SH-SY5Y (cell line): Measurements from ENCODE around the gene EXD3.

ENCODE experiments used
- GATA2 ChIP-seq: IDR thresholded peaks from 2 replicates; pipeline ENCODE4 v1.6.1; 2011; ENCODE audit warnings: mild to moderate bottlenecking, low read depth, low read length
- GATA3 ChIP-seq: IDR thresholded peaks from 2 replicates; pipeline ENCODE4 v1.6.1; 2011; ENCODE audit warnings: low read depth, mild to moderate bottlenecking, low read length, moderate library complexity

The EXD3 gene

DNA sequence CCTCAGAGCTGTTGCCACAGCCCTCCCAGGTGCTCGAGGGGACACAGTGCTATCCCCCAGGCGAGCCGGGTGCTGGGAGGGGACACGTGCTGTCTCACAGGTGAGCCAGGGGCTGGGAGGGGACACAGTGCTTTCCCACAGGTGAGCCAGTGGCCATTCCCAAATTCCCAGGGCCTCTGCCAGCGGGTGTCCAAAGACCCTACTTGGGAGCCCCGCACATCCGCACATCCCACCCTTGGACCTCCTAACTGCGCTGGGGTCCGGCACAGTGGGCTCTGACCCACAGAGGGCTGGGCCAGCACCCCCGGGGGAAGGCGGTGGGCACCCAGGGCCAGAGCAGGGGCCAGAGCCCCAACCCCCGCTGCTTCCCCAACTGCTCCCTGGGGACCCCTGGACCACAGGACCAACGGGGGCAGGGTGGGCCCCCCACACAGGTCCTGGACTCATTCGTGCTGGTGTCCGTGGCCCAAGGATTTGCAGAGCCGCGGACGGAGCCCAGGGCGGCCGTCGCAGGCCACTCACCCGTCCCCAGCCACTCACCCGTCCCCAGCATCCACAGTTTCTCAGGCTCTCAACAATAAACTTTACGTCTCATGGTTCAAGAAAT is 17.9 kb downstream of the EXD3 start:
- TF ChIP-seq GATA2 (no peak), GATA3 (no peak)

DNA sequence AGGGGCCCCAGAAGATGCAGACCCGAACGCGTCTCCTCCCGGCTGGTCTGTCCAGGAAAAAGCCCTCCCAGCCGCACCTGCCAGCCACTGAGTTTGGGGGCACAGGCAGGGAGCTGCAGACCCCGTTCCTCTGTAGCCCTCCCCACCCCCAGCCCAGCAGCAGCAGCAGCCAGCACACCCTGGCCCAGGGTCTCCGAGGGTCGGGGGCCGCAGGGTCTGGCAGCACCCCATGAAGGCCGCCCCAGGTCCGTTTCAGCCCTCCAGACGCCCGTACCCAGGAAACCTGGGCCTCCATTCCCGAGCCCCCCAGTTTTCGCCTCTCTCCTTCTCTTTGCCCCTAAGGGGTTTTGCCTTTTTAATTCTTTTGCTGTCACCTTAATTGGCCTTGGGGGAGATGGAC is 19.7 kb downstream of the EXD3 start:
- TF ChIP-seq GATA3 (no peak), GATA2 (no peak)

DNA sequence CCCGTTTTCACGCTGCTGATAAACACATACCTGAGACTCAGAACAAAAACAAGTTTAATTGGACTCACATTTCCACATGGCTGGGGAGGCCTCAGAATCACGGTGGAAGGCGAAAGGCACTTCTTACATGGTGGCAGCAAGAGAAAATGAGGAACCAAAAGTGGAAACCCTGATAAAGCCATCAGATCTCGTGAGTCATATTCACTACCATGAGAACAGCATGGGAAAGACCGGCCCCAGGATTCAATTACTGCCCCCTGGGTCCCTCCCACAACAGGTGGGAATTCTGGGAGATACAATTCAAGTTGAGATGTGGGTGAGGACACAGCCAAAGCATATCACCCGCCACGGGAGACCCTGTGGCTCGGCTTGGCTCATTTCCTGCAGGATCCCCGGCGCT is 20.2 kb downstream of the EXD3 start:
- TF ChIP-seq GATA2 (no peak), GATA3 (no peak)

DNA sequence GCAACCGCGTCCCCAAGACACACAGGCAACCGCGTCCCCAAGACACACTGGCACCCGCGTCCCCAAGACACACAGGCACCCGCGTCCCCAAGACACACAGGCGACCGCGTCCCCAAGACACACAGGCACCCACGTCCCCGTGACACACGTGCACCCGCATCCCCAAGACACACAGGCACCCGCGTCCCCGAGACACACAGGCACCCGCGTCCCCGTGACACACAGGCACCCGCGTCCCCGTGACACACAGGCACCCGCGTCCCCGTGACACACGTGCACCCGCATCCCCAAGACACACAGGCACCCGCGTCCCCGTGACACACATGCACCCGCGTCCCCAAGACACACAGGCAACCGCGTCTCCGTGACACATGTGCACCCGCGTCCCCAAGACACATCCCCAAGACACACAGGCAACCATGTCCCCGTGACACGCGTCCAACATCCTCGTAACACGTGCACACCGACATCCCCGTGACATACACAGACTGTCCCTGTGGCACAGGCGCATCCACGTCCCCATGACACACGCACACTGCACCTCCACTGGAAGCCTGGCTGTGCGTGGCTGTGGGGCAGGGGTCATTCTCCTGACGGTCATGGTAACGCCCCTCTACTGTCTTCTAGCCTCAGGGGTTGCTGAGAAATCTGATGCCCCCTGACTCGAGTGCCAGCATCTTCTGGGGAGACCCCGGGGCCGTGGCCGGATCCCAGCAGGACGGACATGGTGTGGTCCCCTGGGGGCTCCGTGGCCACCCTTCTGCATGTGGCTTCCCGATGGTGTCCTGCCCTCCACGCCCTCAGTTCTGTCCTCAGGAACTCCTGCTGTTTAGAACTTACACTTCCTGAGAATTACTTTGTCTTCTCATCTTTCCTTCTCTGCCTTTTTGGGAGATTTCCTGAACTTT is 24.1 kb downstream of the EXD3 start:
- TF ChIP-seq GATA3 (no peak), GATA2 (no peak)

DNA sequence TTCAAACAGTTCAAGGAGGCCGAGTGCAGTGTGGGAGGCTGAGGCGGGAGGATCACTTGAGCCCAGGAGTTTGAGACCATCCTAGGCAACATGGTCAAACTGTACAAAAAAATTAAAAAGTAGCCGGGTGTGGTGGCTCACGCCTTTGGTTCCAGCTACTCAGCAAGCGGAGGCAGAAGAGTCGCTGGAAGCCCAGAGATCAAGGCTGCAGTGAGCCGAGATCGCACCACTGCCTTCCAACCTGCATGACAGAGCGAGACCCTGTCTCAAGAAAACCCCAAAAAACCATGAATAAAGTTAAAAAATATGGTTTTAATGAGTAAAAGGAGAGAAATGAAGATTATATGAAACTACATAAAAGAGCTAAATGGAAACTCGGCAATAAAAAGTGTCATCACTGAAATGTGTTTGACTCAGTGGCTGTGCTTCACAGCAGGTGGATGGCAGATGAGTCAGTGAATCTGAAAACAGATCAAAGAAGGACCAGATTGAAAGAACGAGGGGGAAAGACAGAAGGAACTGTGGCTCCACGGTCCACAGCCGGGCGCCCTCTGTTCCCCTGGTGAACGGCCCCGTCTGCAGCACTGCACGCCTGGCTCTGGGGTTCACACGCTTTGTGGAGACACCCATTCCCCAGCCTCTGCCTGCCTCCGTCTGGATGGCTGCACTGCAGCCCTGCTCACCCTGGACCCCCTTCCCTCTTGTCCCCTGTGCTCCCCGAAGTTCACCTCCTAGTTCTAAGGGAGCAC is 25.1 kb downstream of the EXD3 start:
- no peak for TF ChIP-seq GATA2
- no peak for TF ChIP-seq GATA3

DNA sequence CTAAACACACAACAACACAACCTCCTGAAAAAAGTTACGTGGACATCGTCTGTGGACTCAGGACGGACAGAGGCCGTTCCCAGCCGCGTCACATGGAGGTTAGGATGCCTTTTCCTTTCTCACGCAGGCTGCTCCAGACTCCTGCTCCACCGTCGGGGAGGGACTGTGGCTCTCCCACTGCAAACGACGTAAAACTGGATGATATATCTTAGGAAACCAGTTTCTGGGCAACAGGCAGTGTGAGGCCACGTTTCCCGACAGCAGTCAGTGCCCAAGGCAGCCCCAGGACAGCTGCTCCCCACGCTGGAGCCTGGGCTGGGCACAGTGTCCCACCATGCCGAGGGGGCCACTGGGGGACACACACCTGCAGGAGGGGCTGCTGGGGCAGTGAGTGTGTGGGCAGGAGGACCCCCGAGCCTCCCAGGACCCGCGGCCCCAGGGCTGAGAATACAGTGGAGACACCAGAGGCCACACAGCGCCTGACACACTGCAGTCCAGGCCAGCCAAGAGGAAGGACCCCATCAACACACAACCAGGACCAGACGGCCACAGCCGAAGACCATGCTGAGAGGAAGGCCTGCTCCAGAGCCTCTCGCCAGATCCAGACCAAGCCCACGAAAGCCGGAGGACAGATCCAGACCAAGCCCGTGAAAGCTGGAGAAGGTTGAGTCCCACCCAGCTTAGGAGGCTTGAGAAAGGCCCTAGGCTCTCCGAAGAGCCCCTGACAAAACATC is 26.2 kb downstream of the EXD3 start:
- TF ChIP-seq GATA2 (no peak), GATA3 (no peak)

DNA sequence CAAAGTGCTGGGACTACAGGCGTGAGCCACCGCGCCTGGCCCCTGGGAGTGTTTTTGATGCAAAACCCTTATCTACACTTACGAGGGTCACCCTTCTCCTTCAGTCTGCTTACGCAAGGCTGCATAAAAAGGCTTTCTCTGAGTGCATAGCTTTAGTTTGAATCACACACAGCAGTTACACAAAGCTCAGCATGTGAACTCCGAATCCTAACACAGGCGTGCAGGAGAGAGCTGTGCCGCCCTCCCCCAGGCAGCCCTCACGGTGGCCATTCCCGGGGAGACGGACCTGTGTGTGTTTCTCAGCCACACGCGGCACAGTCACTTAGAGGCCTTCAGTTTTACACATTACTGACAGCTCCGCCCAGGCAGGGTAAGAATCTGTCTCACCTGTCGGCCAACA is 26.7 kb downstream of the EXD3 start:
- no peak for TF ChIP-seq GATA3
- TF ChIP-seq GATA2 = no peak

DNA sequence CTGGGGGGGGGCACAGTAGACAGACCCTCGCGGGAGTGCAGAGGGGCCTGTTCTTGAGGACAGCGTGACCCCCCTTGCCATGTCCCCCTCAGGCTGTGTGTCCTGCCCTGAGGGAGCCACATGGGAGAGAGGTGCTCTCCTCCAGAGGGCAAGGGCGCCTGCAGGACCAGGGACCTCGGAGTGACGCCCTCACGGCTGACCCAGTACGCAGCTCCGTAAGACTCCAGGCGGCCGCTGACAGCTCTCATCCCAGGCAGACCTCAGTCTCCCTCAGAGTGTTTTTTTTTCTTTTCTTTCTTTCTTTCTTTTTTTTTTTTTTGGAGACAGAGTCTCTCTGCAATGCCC is 27.3 kb downstream of the EXD3 start:
- TF ChIP-seq GATA2 (no peak), GATA3 (no peak)

DNA sequence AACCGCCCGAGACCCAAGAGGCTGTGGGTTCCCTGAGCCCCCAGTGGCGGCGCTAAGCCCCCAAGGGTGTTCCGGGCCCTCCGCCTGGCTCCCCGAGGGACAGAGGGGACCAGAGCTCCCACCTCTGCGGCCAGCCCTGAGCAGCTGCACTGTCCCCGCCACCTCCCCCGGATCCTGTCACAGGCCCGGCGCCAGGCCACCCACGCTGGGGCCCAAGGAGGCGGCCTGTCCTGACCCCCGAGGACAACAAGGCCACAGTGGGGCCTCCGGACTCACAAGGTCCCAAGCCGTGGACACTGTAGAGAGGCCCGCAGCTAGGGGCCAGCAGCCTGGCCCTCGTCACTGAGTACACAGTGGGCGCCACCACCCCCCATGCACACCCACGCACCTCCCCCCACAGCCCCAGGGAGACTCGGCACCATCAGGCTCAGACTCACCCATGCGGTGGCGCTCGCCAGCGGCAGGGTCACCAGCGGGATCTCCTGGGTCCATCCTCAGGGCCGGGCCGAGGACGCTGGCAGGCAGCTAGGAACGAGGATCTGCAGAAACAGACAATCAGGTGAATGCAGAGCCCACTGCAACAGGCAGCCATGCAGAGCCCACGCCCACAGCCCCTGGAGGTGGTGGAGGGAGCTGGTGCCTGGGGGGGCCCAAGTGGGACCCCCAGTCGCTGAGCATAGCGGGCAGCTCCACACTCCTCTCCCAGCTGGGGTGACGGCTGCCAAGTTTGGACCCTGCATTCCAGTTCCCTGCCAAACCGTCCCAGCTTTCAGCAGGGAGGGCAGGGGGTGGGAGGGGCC is 27.9 kb downstream of the EXD3 start:
- TF ChIP-seq GATA2 (no peak), GATA3 (no peak)

DNA sequence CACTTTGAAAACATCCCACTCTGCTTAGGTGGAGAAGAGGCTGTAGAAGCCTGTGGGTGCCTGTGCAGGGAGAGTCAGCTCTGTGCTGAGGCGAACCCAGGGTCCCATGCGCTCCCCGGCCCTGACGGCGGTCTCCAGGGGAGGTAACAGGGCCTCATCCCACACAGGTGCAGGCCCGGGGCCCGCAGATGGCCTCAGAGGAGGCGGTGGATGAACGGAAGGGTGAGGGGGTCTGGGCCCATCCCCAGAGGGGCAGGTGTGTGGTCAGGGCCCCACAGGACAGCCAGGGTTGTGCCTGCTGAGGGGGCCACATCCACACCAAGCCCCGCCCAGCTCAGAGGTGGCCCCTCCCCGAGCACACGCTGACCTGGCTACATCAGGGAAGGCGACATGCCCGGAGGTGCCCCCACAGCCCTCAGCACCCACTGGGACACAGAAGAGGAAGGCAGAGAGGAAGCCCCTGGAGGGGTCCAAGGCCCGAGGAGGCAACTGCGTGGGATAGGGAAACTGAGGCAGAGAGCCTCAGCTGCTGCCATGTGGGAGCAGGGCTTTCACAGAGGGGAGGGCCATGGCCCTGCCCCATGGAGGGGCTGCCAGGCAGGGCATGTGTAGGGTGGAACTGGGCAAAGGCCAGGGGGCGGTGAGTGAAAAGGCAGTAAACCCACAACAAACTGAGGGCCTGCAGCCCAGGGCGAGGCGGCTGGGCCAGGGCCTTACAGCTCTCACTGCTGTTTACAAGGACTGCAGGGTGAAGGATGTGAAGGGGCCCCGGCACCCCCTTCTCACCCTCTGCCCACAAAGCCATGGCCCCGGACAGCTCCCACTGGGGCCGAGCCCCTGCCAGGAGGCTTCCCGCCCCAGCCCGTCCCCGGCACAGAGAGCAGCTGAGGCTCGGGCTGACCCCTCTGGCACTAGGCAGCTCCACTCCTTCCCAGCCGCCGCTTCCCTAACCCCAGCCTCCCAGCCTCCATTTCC is 29.5 kb downstream of the EXD3 start:
- no peak for TF ChIP-seq GATA3

DNA sequence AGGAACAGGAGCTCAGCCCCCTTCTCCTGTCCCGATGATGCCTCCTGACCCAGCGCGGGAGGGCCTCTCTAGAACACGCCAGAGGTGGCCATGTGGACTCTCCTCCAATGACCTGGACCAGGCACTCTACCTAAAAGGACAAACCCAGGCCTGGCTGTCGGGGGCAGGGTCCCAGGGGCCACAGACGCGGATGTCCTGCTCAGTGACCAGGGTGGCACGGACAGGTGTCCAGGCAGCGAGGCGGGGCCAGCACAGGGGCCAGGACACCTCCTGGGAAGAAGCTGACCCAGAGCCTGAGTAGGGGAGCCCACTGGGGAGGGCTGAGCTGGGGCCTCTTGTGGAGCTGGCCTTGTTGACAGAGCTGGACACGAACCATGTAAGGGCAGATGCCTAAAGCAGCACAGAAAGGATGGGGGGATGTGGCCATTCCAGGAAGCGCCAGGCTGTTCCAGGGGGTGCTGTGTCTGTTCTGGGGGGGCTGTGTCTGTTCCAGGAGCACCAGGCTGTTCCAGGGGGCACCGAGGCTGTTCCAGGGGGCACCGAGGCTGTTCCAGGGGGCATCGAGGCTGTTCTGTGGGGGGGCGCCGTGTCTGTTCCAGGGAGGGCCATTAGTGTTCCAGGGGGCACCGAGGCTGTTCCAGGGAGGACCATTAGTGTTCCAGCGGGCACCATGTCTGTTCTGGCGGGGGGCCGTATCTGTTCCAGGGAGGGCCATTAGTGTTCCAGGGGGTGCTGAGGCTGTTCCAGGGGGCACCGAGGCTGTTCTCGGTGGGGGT is 30.5 kb downstream of the EXD3 start:
- TF ChIP-seq GATA2 (no peak), GATA3 (no peak)

DNA sequence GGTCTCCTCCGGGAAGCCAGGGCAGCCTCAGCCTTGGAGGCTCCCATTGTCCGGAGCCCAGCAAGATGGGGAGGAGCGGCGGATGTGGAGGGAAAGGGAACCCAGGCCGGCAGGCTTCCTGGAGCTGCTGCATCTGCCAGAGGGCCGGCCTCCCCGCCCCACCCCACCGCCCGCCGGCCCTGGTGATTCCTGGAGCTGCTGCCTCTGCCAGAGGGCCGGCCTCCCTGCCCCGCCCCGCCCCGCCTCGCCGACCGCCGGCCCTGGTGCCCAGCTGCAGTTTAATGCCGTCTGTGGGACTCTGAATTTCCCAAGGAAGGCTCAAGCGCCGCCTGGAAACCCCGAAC is 31.6 kb downstream of the EXD3 start:
- TF ChIP-seq GATA3 = no peak
- no peak for TF ChIP-seq GATA2
